Natural killer cell treated with Interleukin-12 subunit alpha and Interleukin-12 subunit beta and Interleukin-15 and Interleukin-18, amount 100 ng/mL, for 72 hours (primary cell): ENCODE measurements around the gene KCNIP4. TPM values are rescaled to one million over a fixed set of nuclear protein-coding genes. Genes with fewer than 3 reads are reported as not detected.
A peak's percentile ranks its signal among the peaks of the same experiment; 100 is the strongest.
"Not testable (repeated sequence)": the region's sequence is repeated elsewhere in the genome, so short reads cannot be mapped to it uniquely, and the experiment has no call there.

Source experiments
- ATAC-seq, 2 donors: fragments of 150-1000 bp; cut with Tn5 transposase in 1 of 2; sonication (Bioruptor Pico), chemical (Tn5 transposase) in 1 of 2; 2 replicates each; pipeline ENCODE4 v1.10.0; 2021
- DNase-seq: peaks from one replicate; pipeline ENCODE4 v3.0.0; 2022; ENCODE audit warnings: low spot score
- H3K27ac Mint-ChIP-seq, 2 donors: 1 replicate in 1 of 2; 2 replicates in 1 of 2; pipeline ENCODE4 v1.8.0; 2022; ENCODE audit warnings: mixed read lengths in 2 of 2, mild to moderate bottlenecking in 1 of 2, moderate library complexity in 1 of 2
- H3K27me3 Mint-ChIP-seq, 2 donors: 1 replicate in 1 of 2; 2 replicates in 1 of 2; pipeline ENCODE4 v1.8.0; 2022; ENCODE audit warnings: mixed read lengths in 2 of 2
- H3K36me3 Mint-ChIP-seq: one replicate; pipeline ENCODE4 v1.8.0; 2022; ENCODE audit warnings: mixed read lengths
- H3K4me1 Mint-ChIP-seq, 2 donors: 1 replicate in 1 of 2; 2 replicates in 1 of 2; pipeline ENCODE4 v1.8.0; 2022; ENCODE audit warnings: low read depth in 2 of 2, mixed read lengths in 2 of 2, mild to moderate bottlenecking in 1 of 2
- H3K4me3 Mint-ChIP-seq: one replicate; pipeline ENCODE4 v1.8.0; 2022; ENCODE audit warnings: mixed read lengths
- H3K9me3 Mint-ChIP-seq: 2 replicates; pipeline ENCODE4 v1.8.0; 2022; ENCODE audit warnings: mixed read lengths
- total RNA-seq, 2 donors: library from RNA; stranded (reverse); gene quantifications; one replicate each; pipeline ENCODE4 v1.2.3, GENCODE V29; 2022

KCNIP4 gene
- total RNA-seq, 2 donors from 2014 or later = not detected

GRCh38 chr4:21363701-21364100, 584.9 kb downstream of the KCNIP4 start:
- H3K4me3 Mint-ChIP-seq = no peak overlapping the region
- H3K27ac Mint-ChIP-seq = no peak overlapping the region
- no peaks in the 10 kb centered on the region for H3K4me1 Mint-ChIP-seq

GRCh38 chr4:21352354-21352753, 596.2 kb downstream of the KCNIP4 start:
- not testable (repeated sequence) for H3K27ac Mint-ChIP-seq, ATAC-seq, H3K4me3 Mint-ChIP-seq, DNase-seq, H3K27me3 Mint-ChIP-seq, H3K4me1 Mint-ChIP-seq
- H3K36me3 Mint-ChIP-seq = peaks cover 18% of the 10 kb centered on the region
- peaks cover 17% of the 10 kb centered on the region for H3K9me3 Mint-ChIP-seq

More at GRCh38 chr4:21363701-21364100, 584.9 kb downstream of the KCNIP4 start:
- ATAC-seq (no peak), DNase-seq (no peak)
- H3K27me3 Mint-ChIP-seq = no peaks in the 10 kb centered on the region
- H3K9me3 Mint-ChIP-seq = peaks cover 3% of the 10 kb centered on the region
- H3K36me3 Mint-ChIP-seq = no peaks in the 10 kb centered on the region

DNA sequence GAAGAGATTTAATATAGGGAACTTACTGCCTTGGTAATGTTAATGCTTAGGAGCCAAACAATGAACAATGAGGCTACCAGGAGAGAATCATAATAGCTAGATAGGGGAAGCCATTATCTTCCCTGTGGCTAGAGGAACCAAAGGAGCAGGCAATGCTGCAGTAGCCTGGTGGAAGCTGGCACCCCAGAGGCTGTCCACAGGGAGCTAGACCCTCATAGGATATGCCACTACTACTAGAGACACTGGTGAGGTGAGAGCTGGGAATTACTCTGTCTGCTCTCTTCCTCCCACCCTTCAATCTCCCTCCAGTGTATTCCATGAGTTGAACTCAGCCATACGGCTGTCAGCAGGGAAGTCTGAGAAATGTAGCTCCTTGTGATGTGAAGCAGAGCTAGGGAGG, 601.4 kb downstream of the KCNIP4 start:
- DNase-seq (no peak), ATAC-seq (peak in 1 of 2 donors; percentile 43)
- Mint-ChIP-seq H3K9me3 (peaks cover 7% of the 10 kb centered on the region), H3K27me3 (no peaks in the 10 kb centered on the region), H3K27ac (no peak overlapping the region), H3K36me3 (no peaks in the 10 kb centered on the region), H3K4me3 (no peak overlapping the region), H3K4me1 (no peaks in the 10 kb centered on the region)

- H3K27me3 Mint-ChIP-seq = no peaks in the 10 kb centered on the region
- ATAC-seq = no peak
- no peak overlapping the region for H3K27ac Mint-ChIP-seq
- H3K4me1 Mint-ChIP-seq = no peaks in the 10 kb centered on the region
- H3K9me3 Mint-ChIP-seq = peaks cover 20% of the 10 kb centered on the region
- DNase-seq = no peak
- no peaks in the 10 kb centered on the region for H3K36me3 Mint-ChIP-seq
- H3K4me3 Mint-ChIP-seq = no peak overlapping the region
Measured at GRCh38 chr4:21327976-21328700, 620.4 kb downstream of the KCNIP4 start.

DNA sequence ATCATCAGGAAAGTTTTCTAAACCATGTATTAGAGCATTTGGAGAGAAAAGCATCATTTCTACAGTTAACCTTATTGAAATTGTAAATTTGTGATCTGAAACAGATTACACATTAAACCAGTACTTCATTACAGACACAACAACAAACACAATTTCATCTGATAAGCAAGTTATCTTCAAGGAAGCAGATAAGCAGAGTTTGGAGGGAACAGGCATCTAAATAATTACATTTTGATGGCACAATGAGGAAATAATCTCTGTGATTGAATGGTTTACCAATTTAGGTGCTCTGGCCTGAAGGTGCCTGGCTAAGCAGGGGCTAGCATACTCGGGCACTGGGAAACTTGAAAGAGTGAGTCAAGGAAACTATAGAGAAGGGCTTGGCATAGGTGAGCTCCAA, 628.5 kb downstream of the KCNIP4 start:
- H3K36me3 Mint-ChIP-seq = peaks cover 6% of the 10 kb centered on the region
- H3K27ac Mint-ChIP-seq = no peak overlapping the region
- no peak overlapping the region for H3K4me3 Mint-ChIP-seq
- DNase-seq = no peak
- no peak for ATAC-seq
- H3K27me3 Mint-ChIP-seq = no peaks in the 10 kb centered on the region
- H3K9me3 Mint-ChIP-seq = peaks cover 25% of the 10 kb centered on the region
- no peaks in the 10 kb centered on the region for H3K4me1 Mint-ChIP-seq

GRCh38 chr4:21307709-21308108, 640.9 kb downstream of the KCNIP4 start:
- no peaks in the 10 kb centered on the region for H3K36me3 Mint-ChIP-seq

DNA sequence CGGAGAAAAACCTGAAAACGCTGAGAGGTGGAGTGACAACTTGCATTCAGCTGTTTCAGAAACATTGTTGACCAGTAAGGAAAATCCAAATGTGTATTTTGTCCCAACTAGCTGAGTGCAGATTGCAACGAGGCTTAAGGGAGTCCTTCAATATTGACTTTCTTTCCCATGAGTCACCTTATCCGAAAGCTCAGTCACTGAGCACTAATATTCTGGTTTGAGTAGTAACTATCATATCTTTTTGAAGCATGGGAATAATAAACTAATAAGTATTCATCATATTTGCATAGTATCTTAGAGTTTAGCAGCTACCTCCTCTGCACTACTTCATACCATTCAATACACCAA, 644.1 kb downstream of the KCNIP4 start:
- Mint-ChIP-seq H3K27ac (no peak overlapping the region), H3K4me3 (no peak overlapping the region), H3K9me3 (peaks cover 5% of the 10 kb centered on the region), H3K4me1 (no peaks in the 10 kb centered on the region), H3K36me3 (no peaks in the 10 kb centered on the region), H3K27me3 (peaks cover 23 to 26% of the 10 kb centered on the region in 2 donors)
- ATAC-seq = no peak
- no peak for DNase-seq

More at GRCh38 chr4:21307709-21308108, 640.9 kb downstream of the KCNIP4 start:
- ATAC-seq = no peak
- Mint-ChIP-seq H3K4me1 (no peaks in the 10 kb centered on the region), H3K9me3 (peaks cover 5% of the 10 kb centered on the region), H3K27me3 (peaks cover 18 to 21% of the 10 kb centered on the region in 2 donors), H3K4me3 (no peak overlapping the region), H3K27ac (no peak overlapping the region)
- DNase-seq = no peak

DNA sequence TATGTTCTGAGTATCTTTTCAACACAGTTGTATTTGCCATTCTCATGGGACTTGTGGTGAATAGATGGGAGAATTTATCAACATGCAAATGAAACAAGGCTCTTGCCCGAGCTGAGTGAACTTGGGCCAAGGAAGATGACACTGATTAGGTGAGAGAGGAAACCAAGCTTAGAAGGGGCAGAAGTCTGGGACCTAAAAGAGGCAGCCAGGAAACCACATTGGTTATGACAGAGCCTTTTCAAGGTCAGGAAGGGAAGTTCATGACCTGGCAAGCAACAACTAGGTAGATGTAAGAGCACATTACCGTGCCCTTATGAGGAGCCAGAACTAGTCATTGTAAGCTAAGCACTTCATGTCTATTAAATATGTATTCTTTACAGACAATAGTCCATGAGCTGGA, 658.0 kb downstream of the KCNIP4 start:
- peaks cover 0 to 4% of the 10 kb centered on the region in 2 donors for H3K4me1 Mint-ChIP-seq
- no peak for ATAC-seq

DNA sequence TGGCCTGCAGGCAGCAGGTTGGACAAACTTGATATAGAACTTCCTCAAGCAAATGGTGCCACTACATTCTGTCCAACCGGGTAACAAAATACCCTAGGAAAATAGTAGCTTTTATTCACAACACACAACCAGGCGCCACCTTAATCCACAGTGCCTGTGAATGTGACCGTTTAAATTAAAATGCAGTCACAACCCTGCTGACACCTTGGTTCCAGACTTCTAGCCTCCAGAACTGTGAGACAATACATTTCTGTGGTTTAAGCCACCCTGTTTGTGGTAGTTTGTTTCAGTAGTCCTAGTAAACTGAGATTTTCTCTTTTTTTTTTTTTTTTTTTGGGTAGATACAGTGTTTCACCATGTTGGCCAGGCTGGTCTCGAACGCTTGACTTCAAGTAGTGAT, 672.5 kb downstream of the KCNIP4 start:
- H3K36me3 Mint-ChIP-seq = no peaks in the 10 kb centered on the region
- no peaks in the 10 kb centered on the region for H3K27me3 Mint-ChIP-seq
- ATAC-seq (no peak), DNase-seq (no peak)
- H3K9me3 Mint-ChIP-seq = peaks cover 8% of the 10 kb centered on the region
- no peak overlapping the region for H3K4me3 Mint-ChIP-seq
- H3K27ac Mint-ChIP-seq = no peak overlapping the region
- no peaks in the 10 kb centered on the region for H3K4me1 Mint-ChIP-seq

More for the DNA sequence above, 658.0 kb downstream of the KCNIP4 start:
- Mint-ChIP-seq H3K4me3 (no peak overlapping the region), H3K36me3 (peaks cover 6% of the 10 kb centered on the region), H3K27me3 (no peaks in the 10 kb centered on the region), H3K27ac (no peak overlapping the region), H3K9me3 (peaks cover 13% of the 10 kb centered on the region)
- no peak for DNase-seq

DNA sequence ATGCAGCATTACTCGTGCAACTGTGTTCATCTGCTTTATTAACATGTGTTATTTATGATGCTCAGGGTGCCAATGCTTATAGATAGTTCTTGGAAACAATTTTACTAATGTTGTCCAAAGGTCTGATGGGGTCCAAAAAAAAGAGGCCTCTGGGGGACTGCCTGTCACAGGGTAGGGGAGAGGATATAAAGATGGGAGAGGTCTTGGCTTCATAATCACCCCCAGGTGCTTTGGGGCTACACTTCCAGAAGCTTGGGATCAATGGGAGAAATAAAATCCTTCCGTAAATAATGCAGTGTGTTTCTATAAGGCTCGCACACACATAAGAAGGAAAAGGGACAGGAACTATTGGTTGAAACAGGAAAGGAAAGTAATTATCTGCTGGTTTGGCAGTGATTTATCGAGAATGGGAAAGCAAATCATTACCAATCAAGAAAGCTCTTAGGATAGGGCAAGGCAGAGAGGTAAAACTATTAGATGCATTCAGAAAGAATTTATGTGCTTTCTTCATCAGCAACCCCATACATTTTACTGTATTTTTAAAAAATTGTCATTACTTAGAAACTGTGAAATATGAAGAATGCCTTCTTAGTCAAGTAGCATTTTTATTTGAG, 677.0 kb downstream of the KCNIP4 start:
- Mint-ChIP-seq H3K27ac (no peak overlapping the region), H3K27me3 (no peaks in the 10 kb centered on the region), H3K36me3 (no peaks in the 10 kb centered on the region), H3K4me3 (no peak overlapping the region), H3K4me1 (no peaks in the 10 kb centered on the region), H3K9me3 (no peaks in the 10 kb centered on the region)
- DNase-seq (no peak), ATAC-seq (no peak)

DNA sequence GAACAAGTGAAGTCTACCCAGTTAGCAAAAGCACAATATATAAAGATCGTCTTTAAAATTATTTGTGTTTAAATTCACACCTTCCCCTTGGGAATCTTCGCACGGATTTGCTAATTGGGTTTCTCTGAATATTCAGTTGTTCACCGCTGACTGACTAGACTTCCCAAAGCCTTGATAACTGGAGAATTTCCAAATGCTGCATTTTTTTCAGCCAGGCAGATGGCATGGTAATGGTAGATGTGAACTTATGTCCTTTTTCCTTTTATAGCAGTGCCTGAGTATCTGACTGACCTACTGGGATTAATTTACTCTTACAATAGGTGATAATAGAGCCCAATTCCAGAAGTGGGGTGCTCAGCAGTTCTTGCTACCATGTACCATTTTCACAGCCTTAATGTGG, 700.2 kb downstream of the KCNIP4 start:
- Mint-ChIP-seq H3K9me3 (no peaks in the 10 kb centered on the region), H3K4me1 (no peaks in the 10 kb centered on the region), H3K27me3 (no peaks in the 10 kb centered on the region), H3K4me3 (no peak overlapping the region), H3K36me3 (no peaks in the 10 kb centered on the region), H3K27ac (no peak overlapping the region)
- DNase-seq (no peak), ATAC-seq (no peak)

- DNase-seq = no peak
- H3K27ac Mint-ChIP-seq = no peak overlapping the region
- H3K27me3 Mint-ChIP-seq = no peaks in the 10 kb centered on the region
Measured at GRCh38 chr4:21242163-21242562, 706.4 kb downstream of the KCNIP4 start.

GRCh38 chr4:21226637-21227538, 721.7 kb downstream of the KCNIP4 start:
- no peaks in the 10 kb centered on the region for H3K4me1 Mint-ChIP-seq
- no peaks in the 10 kb centered on the region for H3K9me3 Mint-ChIP-seq
- no peak for ATAC-seq
- H3K27ac Mint-ChIP-seq = no peak overlapping the region
- no peaks in the 10 kb centered on the region for H3K27me3 Mint-ChIP-seq
- H3K36me3 Mint-ChIP-seq = no peaks in the 10 kb centered on the region
- no peak for DNase-seq
- H3K4me3 Mint-ChIP-seq = no peak overlapping the region

More at GRCh38 chr4:21242163-21242562, 706.4 kb downstream of the KCNIP4 start:
- Mint-ChIP-seq H3K4me1 (no peaks in the 10 kb centered on the region), H3K36me3 (no peaks in the 10 kb centered on the region), H3K9me3 (peaks cover 3% of the 10 kb centered on the region), H3K4me3 (no peak overlapping the region)
- ATAC-seq = no peak

DNA sequence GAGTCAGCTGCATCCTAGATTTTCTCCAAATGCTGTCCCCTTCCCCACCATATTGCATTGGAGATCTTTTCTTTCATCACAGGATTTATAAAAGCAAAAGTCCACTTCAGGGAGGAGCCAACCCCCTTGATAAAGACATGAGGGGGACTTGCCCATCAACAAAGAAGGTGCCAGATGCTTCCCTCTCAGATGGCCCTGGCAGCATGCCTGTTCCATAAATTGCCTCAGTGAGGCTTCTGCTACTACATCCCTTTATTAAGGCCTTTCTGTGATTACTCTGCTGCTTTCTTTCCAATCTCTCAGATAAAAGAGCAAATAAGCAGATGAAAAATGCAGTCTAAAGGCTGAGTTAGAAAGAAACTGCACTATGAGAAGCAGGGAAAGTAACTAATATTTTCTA, 736.7 kb downstream of the KCNIP4 start:
- Mint-ChIP-seq H3K27me3 (peaks cover 0 to 3% of the 10 kb centered on the region in 2 donors), H3K4me3 (no peak overlapping the region), H3K9me3 (peaks cover 4% of the 10 kb centered on the region), H3K36me3 (no peaks in the 10 kb centered on the region), H3K27ac (no peak overlapping the region), H3K4me1 (no peaks in the 10 kb centered on the region)
- DNase-seq (no peak), ATAC-seq (no peak)
